GM23338 (cell line): ENCODE data around the gene AP1B1.

Source experiments
- CREB1 ChIP-seq: fragments of 250-450 bp; sonication (Bioruptor Pico); IDR thresholded peaks from 2 replicates; pipeline ENCODE4 v1.5.0; 2020; ENCODE audit warnings: low read depth, mild to moderate bottlenecking, moderate library complexity
- EZH2phosphoT487 ChIP-seq: fragments of 200-600 bp; sonication (generic); IDR thresholded peaks from one replicate; pipeline ENCODE4 v1.8.1; 2018; ENCODE audit warnings: antibody characterized with exemption; ENCODE audit not compliant: unreplicated experiment
- STAT1 ChIP-seq: IDR thresholded peaks from one replicate; pipeline ENCODE4 v1.6.1; 2016; ENCODE audit warnings: antibody characterized with exemption; ENCODE audit not compliant: unreplicated experiment
- TF ChIP-seq, protein P1 (sequence below), 2 experiments: fragments of 200-600 bp in 1 of 2; sonication (generic) in 1 of 2; conservative IDR thresholded peaks; 2 replicates each; pipeline versions ENCODE4 v1.5.1 to v1.6.1; 2016 to 2017; ENCODE audit warnings: antibody characterized with exemption in 2 of 2, low read depth in 2 of 2, mild to moderate bottlenecking in 2 of 2, moderate library complexity in 1 of 2

DNA sequence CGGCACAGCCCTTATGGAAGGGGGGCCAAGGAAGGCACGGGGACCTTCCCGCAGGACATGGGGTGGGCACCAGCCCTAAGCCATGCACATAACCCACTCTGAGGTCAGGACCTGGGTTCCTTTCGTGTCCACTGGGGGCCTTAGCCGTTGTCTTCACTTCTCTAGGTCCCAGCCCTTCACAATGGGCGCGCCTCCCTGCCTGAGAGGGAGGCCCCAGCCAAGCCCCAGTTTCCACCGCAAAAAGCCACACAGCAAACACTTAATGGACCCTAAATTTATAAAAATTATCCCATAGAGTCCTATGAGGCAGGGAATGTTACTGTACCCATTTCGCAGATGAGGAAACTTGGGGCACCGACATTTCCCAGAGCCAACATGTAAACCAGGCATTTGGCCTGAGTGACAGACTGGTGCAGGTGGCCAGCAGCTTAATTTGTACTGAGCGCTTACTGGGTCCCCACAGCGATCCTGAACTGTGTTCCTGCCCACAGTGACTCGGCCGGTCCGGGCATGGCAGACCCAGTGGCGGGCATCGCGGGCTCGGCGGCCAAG, 80.7 kb downstream of the AP1B1 start:
- TF ChIP-seq, protein P1, sequence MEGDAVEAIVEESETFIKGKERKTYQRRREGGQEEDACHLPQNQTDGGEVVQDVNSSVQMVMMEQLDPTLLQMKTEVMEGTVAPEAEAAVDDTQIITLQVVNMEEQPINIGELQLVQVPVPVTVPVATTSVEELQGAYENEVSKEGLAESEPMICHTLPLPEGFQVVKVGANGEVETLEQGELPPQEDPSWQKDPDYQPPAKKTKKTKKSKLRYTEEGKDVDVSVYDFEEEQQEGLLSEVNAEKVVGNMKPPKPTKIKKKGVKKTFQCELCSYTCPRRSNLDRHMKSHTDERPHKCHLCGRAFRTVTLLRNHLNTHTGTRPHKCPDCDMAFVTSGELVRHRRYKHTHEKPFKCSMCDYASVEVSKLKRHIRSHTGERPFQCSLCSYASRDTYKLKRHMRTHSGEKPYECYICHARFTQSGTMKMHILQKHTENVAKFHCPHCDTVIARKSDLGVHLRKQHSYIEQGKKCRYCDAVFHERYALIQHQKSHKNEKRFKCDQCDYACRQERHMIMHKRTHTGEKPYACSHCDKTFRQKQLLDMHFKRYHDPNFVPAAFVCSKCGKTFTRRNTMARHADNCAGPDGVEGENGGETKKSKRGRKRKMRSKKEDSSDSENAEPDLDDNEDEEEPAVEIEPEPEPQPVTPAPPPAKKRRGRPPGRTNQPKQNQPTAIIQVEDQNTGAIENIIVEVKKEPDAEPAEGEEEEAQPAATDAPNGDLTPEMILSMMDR (conservative IDR thresholded peaks at IDR 0.05; ENCODE audit: low read depth in 2 of 2), result no peak
- TF ChIP-seq STAT1 (no peak), EZH2phosphoT487 (no peak), CREB1 (CRISPR knock-in tag) (no peak)
